HEK293 (cell line): ENCODE measurements around the gene SERF2.

ENCODE experiments used
- TCF7L2 ChIP-seq: IDR thresholded peaks from 2 replicates; pipeline ENCODE4 v1.6.1; 2011; ENCODE audit warnings: low read depth, mild to moderate bottlenecking, inconsistent platforms, low read length, moderate library complexity, borderline replicate concordance
- WT1 ChIP-seq: fragments of 450-650 bp; formaldehyde crosslinking; IDR thresholded peaks from 2 replicates; pipeline ENCODE4 v1.5.1; 2016; ENCODE audit warnings: missing biosample characterization, missing genetic modification characterization
- YY1 ChIP-seq: fragments of 450-650 bp; formaldehyde crosslinking; IDR thresholded peaks from 2 replicates; pipeline ENCODE4 v1.5.1; 2018; ENCODE audit warnings: missing biosample characterization, missing genetic modification characterization
- ZNF174 ChIP-seq: fragments of 450-650 bp; formaldehyde crosslinking; IDR thresholded peaks from 2 replicates; pipeline ENCODE4 v1.5.0; 2017; ENCODE audit warnings: missing biosample characterization, mild to moderate bottlenecking, missing genetic modification characterization
- ZNF202 ChIP-seq: fragments of 450-650 bp; formaldehyde crosslinking; IDR thresholded peaks from 2 replicates; pipeline ENCODE4 v1.5.1; 2016; ENCODE audit warnings: missing biosample characterization, missing genetic modification characterization, borderline replicate concordance
- ZNF324 ChIP-seq: fragments of 450-650 bp; formaldehyde crosslinking; IDR thresholded peaks from 2 replicates; pipeline ENCODE4 v1.5.1; 2016; ENCODE audit warnings: missing biosample characterization, missing genetic modification characterization
- ZNF837 ChIP-seq: fragments of 450-650 bp; formaldehyde crosslinking; IDR thresholded peaks from 2 replicates; pipeline ENCODE4 v1.5.1; 2016; ENCODE audit warnings: missing biosample characterization, missing genetic modification characterization
- TF ChIP-seq, protein P1 (sequence below): fragments of 450-650 bp; formaldehyde crosslinking; IDR thresholded peaks from 2 replicates; pipeline ENCODE4 v1.5.1; 2016; ENCODE audit warnings: missing biosample characterization, missing genetic modification characterization
- TF ChIP-seq, protein P2 (sequence below): fragments of 450-650 bp; formaldehyde crosslinking; IDR thresholded peaks from 2 replicates; pipeline ENCODE4 v1.5.1; 2016; ENCODE audit warnings: missing biosample characterization, missing genetic modification characterization, borderline replicate concordance

DNA sequence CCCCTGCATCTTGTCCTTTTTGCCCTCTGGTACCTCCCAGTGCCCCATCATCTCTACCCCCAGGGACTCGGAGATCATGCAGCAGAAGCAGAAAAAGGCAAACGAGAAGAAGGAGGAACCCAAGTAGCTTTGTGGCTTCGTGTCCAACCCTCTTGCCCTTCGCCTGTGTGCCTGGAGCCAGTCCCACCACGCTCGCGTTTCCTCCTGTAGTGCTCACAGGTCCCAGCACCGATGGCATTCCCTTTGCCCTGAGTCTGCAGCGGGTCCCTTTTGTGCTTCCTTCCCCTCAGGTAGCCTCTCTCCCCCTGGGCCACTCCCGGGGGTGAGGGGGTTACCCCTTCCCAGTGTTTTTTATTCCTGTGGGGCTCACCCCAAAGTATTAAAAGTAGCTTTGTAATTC is 1.5 kb downstream of the SERF2 start:
- TF ChIP-seq YY1 (tag by site-specific recombination) (no peak), ZNF837 (tag by site-specific recombination) (no peak), ZNF202 (tag by site-specific recombination) (no peak), ZNF174 (tag by site-specific recombination) (no peak), TCF7L2 (no peak), WT1 (tag by site-specific recombination) (no peak), ZNF324 (no peak)
- TF ChIP-seq, protein P1, sequence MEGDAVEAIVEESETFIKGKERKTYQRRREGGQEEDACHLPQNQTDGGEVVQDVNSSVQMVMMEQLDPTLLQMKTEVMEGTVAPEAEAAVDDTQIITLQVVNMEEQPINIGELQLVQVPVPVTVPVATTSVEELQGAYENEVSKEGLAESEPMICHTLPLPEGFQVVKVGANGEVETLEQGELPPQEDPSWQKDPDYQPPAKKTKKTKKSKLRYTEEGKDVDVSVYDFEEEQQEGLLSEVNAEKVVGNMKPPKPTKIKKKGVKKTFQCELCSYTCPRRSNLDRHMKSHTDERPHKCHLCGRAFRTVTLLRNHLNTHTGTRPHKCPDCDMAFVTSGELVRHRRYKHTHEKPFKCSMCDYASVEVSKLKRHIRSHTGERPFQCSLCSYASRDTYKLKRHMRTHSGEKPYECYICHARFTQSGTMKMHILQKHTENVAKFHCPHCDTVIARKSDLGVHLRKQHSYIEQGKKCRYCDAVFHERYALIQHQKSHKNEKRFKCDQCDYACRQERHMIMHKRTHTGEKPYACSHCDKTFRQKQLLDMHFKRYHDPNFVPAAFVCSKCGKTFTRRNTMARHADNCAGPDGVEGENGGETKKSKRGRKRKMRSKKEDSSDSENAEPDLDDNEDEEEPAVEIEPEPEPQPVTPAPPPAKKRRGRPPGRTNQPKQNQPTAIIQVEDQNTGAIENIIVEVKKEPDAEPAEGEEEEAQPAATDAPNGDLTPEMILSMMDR (tag by site-specific recombination), result no peak
- TF ChIP-seq, protein P2, sequence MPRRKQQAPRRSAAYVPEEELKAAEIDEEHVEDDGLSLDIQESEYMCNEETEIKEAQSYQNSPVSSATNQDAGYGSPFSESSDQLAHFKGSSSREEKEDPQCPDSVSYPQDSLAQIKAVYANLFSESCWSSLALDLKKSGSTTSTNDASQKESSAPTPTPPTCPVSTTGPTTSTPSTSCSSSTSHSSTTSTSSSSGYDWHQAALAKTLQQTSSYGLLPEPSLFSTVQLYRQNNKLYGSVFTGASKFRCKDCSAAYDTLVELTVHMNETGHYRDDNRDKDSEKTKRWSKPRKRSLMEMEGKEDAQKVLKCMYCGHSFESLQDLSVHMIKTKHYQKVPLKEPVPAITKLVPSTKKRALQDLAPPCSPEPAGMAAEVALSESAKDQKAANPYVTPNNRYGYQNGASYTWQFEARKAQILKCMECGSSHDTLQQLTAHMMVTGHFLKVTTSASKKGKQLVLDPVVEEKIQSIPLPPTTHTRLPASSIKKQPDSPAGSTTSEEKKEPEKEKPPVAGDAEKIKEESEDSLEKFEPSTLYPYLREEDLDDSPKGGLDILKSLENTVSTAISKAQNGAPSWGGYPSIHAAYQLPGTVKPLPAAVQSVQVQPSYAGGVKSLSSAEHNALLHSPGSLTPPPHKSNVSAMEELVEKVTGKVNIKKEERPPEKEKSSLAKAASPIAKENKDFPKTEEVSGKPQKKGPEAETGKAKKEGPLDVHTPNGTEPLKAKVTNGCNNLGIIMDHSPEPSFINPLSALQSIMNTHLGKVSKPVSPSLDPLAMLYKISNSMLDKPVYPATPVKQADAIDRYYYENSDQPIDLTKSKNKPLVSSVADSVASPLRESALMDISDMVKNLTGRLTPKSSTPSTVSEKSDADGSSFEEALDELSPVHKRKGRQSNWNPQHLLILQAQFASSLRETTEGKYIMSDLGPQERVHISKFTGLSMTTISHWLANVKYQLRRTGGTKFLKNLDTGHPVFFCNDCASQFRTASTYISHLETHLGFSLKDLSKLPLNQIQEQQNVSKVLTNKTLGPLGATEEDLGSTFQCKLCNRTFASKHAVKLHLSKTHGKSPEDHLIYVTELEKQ (tag by site-specific recombination), result no peak
